GM23338 (cell line): ENCODE data around the gene FZD4.
"Not testable (repeated sequence)": the region's sequence is repeated elsewhere in the genome, so short reads cannot be mapped to it uniquely, and the experiment has no call there.

Source experiments
- CREB1 ChIP-seq: fragments of 250-450 bp; sonication (Bioruptor Pico); IDR thresholded peaks from 2 replicates; pipeline ENCODE4 v1.5.0; 2020; ENCODE audit warnings: low read depth, mild to moderate bottlenecking, moderate library complexity
- CTCF ChIP-seq, 2 experiments: fragments of 200-600 bp in 1 of 2; sonication (generic) in 1 of 2; conservative IDR thresholded peaks; 2 replicates each; pipeline versions ENCODE4 v1.5.1 to v1.6.1; 2016 to 2017; ENCODE audit warnings: antibody characterized with exemption in 2 of 2, low read depth in 2 of 2, mild to moderate bottlenecking in 2 of 2, moderate library complexity in 1 of 2
- EZH2 ChIP-seq: fragments of 200-600 bp; sonication (generic); IDR thresholded peaks from one replicate; pipeline ENCODE4 v1.8.0; 2017; ENCODE audit warnings: antibody characterized with exemption, mild to moderate bottlenecking, low read depth; ENCODE audit not compliant: unreplicated experiment
- EZH2phosphoT487 ChIP-seq: fragments of 200-600 bp; sonication (generic); IDR thresholded peaks from one replicate; pipeline ENCODE4 v1.8.1; 2018; ENCODE audit warnings: antibody characterized with exemption; ENCODE audit not compliant: unreplicated experiment
- POLR2AphosphoS5 ChIP-seq: IDR thresholded peaks from 2 replicates; pipeline ENCODE4 v1.6.1; 2016; ENCODE audit warnings: antibody characterized with exemption, low read depth
- TF ChIP-seq, protein P1 (sequence below): fragments of 250-450 bp; sonication (Bioruptor Pico); IDR thresholded peaks from 2 replicates; pipeline ENCODE4 v1.5.0; 2020; ENCODE audit warnings: mild to moderate bottlenecking, moderate library complexity
- TF ChIP-seq, protein P2 (sequence below): IDR thresholded peaks from one replicate; pipeline ENCODE4 v1.6.1; 2018; ENCODE audit warnings: antibody characterized with exemption; ENCODE audit not compliant: unreplicated experiment

DNA sequence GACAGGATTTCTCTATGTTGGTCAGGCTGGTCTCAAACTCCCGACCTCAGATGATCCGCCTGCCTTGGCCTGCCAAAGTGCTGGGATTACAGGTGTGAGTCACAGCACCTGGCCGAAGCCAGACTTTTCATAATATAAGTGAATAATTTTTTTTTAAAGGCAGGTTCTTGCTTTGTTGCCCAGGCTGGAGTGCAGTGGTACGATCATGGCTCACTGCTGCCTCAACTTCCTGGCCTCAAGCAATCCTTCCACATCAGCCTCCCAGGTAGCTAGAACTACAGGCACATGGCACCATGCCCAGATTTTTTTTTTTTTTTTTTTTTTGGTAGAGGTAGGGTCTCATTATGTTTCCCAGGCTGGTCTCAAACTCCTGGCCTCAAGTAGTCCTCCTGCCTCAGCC is 49.1 kb upstream of the FZD4 start:
- TF ChIP-seq, protein P1, sequence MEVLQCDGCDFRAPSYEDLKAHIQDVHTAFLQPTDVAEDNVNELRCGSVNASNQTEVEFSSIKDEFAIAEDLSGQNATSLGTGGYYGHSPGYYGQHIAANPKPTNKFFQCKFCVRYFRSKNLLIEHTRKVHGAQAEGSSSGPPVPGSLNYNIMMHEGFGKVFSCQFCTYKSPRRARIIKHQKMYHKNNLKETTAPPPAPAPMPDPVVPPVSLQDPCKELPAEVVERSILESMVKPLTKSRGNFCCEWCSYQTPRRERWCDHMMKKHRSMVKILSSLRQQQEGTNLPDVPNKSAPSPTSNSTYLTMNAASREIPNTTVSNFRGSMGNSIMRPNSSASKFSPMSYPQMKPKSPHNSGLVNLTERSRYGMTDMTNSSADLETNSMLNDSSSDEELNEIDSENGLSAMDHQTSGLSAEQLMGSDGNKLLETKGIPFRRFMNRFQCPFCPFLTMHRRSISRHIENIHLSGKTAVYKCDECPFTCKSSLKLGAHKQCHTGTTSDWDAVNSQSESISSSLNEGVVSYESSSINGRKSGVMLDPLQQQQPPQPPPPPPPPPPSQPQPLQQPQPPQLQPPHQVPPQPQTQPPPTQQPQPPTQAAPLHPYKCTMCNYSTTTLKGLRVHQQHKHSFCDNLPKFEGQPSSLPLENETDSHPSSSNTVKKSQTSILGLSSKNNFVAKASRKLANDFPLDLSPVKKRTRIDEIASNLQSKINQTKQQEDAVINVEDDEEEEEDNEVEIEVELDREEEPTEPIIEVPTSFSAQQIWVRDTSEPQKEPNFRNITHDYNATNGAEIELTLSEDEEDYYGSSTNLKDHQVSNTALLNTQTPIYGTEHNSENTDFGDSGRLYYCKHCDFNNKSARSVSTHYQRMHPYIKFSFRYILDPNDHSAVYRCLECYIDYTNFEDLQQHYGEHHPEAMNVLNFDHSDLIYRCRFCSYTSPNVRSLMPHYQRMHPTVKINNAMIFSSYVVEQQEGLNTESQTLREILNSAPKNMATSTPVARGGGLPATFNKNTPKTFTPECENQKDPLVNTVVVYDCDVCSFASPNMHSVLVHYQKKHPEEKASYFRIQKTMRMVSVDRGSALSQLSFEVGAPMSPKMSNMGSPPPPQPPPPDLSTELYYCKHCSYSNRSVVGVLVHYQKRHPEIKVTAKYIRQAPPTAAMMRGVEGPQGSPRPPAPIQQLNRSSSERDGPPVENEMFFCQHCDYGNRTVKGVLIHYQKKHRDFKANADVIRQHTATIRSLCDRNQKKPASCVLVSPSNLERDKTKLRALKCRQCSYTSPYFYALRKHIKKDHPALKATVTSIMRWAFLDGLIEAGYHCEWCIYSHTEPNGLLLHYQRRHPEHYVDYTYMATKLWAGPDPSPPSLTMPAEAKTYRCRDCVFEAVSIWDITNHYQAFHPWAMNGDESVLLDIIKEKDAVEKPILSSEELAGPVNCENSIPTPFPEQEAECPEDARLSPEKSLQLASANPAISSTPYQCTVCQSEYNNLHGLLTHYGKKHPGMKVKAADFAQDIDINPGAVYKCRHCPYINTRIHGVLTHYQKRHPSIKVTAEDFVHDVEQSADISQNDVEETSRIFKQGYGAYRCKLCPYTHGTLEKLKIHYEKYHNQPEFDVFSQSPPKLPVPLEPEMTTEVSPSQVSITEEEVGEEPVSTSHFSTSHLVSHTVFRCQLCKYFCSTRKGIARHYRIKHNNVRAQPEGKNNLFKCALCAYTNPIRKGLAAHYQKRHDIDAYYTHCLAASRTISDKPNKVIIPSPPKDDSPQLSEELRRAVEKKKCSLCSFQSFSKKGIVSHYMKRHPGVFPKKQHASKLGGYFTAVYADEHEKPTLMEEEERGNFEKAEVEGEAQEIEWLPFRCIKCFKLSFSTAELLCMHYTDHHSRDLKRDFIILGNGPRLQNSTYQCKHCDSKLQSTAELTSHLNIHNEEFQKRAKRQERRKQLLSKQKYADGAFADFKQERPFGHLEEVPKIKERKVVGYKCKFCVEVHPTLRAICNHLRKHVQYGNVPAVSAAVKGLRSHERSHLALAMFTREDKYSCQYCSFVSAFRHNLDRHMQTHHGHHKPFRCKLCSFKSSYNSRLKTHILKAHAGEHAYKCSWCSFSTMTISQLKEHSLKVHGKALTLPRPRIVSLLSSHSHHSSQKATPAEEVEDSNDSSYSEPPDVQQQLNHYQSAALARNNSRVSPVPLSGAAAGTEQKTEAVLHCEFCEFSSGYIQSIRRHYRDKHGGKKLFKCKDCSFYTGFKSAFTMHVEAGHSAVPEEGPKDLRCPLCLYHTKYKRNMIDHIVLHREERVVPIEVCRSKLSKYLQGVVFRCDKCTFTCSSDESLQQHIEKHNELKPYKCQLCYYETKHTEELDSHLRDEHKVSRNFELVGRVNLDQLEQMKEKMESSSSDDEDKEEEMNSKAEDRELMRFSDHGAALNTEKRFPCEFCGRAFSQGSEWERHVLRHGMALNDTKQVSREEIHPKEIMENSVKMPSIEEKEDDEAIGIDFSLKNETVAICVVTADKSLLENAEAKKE (CRISPR knock-in tag) = not testable (repeated sequence)
- not testable (repeated sequence) for TF ChIP-seq CTCF (conservative IDR thresholded peaks at IDR 0.05; ENCODE audit: low read depth in 2 of 2); EZH2; CREB1 (CRISPR knock-in tag); POLR2AphosphoS5; EZH2phosphoT487
- TF ChIP-seq, protein P2, sequence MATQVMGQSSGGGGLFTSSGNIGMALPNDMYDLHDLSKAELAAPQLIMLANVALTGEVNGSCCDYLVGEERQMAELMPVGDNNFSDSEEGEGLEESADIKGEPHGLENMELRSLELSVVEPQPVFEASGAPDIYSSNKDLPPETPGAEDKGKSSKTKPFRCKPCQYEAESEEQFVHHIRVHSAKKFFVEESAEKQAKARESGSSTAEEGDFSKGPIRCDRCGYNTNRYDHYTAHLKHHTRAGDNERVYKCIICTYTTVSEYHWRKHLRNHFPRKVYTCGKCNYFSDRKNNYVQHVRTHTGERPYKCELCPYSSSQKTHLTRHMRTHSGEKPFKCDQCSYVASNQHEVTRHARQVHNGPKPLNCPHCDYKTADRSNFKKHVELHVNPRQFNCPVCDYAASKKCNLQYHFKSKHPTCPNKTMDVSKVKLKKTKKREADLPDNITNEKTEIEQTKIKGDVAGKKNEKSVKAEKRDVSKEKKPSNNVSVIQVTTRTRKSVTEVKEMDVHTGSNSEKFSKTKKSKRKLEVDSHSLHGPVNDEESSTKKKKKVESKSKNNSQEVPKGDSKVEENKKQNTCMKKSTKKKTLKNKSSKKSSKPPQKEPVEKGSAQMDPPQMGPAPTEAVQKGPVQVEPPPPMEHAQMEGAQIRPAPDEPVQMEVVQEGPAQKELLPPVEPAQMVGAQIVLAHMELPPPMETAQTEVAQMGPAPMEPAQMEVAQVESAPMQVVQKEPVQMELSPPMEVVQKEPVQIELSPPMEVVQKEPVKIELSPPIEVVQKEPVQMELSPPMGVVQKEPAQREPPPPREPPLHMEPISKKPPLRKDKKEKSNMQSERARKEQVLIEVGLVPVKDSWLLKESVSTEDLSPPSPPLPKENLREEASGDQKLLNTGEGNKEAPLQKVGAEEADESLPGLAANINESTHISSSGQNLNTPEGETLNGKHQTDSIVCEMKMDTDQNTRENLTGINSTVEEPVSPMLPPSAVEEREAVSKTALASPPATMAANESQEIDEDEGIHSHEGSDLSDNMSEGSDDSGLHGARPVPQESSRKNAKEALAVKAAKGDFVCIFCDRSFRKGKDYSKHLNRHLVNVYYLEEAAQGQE = not testable (repeated sequence)
